Activated naive CD4-positive, alpha-beta T cell treated with anti-CD3 and anti-CD28 coated beads, Interleukin-2, amount 50 U/mL, for 24 hours (primary cell): Measurements from ENCODE around the gene KCNAB1.

Experiments
- H3K27ac Mint-ChIP-seq: one replicate; pipeline ENCODE4 v1.8.0; 2021; ENCODE audit warnings: mild to moderate bottlenecking, mixed read lengths
- H3K27me3 Mint-ChIP-seq: one replicate; pipeline ENCODE4 v1.8.0; 2021; ENCODE audit warnings: mixed read lengths
- H3K36me3 Mint-ChIP-seq: one replicate; pipeline ENCODE4 v1.8.0; 2021; ENCODE audit warnings: mixed read lengths
- H3K4me1 Mint-ChIP-seq: one replicate; pipeline ENCODE4 v1.8.0; 2021; ENCODE audit warnings: mixed read lengths
- H3K4me3 Mint-ChIP-seq: one replicate; pipeline ENCODE4 v1.8.0; 2021; ENCODE audit warnings: mild to moderate bottlenecking, mixed read lengths
- H3K9me3 Mint-ChIP-seq: one replicate; pipeline ENCODE4 v1.8.0; 2021; ENCODE audit warnings: mixed read lengths

The KCNAB1 gene

GRCh38 chr3:156516284-156516683 lies 395.9 kb downstream of the KCNAB1 start:
- Mint-ChIP-seq H3K36me3 (no peaks in the 10 kb centered on the region), H3K27ac (no peak overlapping the region)

GRCh38 chr3:156516961-156517360 lies 396.6 kb downstream of the KCNAB1 start:
- Mint-ChIP-seq H3K27ac (no peak overlapping the region), H3K9me3 (no peaks in the 10 kb centered on the region), H3K27me3 (no peaks in the 10 kb centered on the region), H3K4me3 (no peak overlapping the region), H3K36me3 (no peaks in the 10 kb centered on the region), H3K4me1 (peaks cover 6% of the 10 kb centered on the region)

More at GRCh38 chr3:156516284-156516683, 395.9 kb downstream of the KCNAB1 start:
- H3K4me3 Mint-ChIP-seq = no peak overlapping the region
- H3K27me3 Mint-ChIP-seq = peaks cover 1% of the 10 kb centered on the region
- H3K9me3 Mint-ChIP-seq = no peaks in the 10 kb centered on the region
- H3K4me1 Mint-ChIP-seq = peaks cover 10% of the 10 kb centered on the region

- Mint-ChIP-seq H3K36me3 (no peaks in the 10 kb centered on the region), H3K4me3 (no peak overlapping the region)
Measured at GRCh38 chr3:156518726-156519125, 398.3 kb downstream of the KCNAB1 start.

GRCh38 chr3:156519758-156520162 lies 399.4 kb downstream of the KCNAB1 start:
- no peaks in the 10 kb centered on the region for H3K9me3 Mint-ChIP-seq
- H3K4me3 Mint-ChIP-seq = no peak overlapping the region
- H3K27me3 Mint-ChIP-seq = peaks cover 2% of the 10 kb centered on the region
- H3K4me1 Mint-ChIP-seq = peaks cover 17% of the 10 kb centered on the region
- H3K27ac Mint-ChIP-seq = no peak overlapping the region
- H3K36me3 Mint-ChIP-seq = no peaks in the 10 kb centered on the region

More at GRCh38 chr3:156518726-156519125, 398.3 kb downstream of the KCNAB1 start:
- Mint-ChIP-seq H3K9me3 (no peaks in the 10 kb centered on the region), H3K27ac (no peak overlapping the region), H3K4me1 (peaks cover 7% of the 10 kb centered on the region), H3K27me3 (no peaks in the 10 kb centered on the region)

GRCh38 chr3:156522673-156523072 lies 402.3 kb downstream of the KCNAB1 start:
- peaks cover 2% of the 10 kb centered on the region for H3K27me3 Mint-ChIP-seq
- H3K9me3 Mint-ChIP-seq = no peaks in the 10 kb centered on the region
- no peak overlapping the region for H3K4me3 Mint-ChIP-seq
- H3K27ac Mint-ChIP-seq = no peak overlapping the region
- H3K36me3 Mint-ChIP-seq = no peaks in the 10 kb centered on the region
- H3K4me1 Mint-ChIP-seq = peaks cover 21% of the 10 kb centered on the region

- H3K9me3 Mint-ChIP-seq = no peaks in the 10 kb centered on the region
- peaks cover 2% of the 10 kb centered on the region for H3K36me3 Mint-ChIP-seq
- peaks cover 21% of the 10 kb centered on the region for H3K4me1 Mint-ChIP-seq
- peaks cover 2% of the 10 kb centered on the region for H3K27me3 Mint-ChIP-seq
- no peak overlapping the region for H3K27ac Mint-ChIP-seq
- no peak overlapping the region for H3K4me3 Mint-ChIP-seq
Measured at GRCh38 chr3:156525808-156526207, 405.4 kb downstream of the KCNAB1 start.

- H3K4me3 Mint-ChIP-seq = no peak overlapping the region
- H3K4me1 Mint-ChIP-seq = peaks cover 21% of the 10 kb centered on the region
- no peak overlapping the region for H3K27ac Mint-ChIP-seq
- peaks cover 5% of the 10 kb centered on the region for H3K36me3 Mint-ChIP-seq
- no peaks in the 10 kb centered on the region for H3K9me3 Mint-ChIP-seq
- H3K27me3 Mint-ChIP-seq = peaks cover 2% of the 10 kb centered on the region
Measured at GRCh38 chr3:156527060-156527459, 406.7 kb downstream of the KCNAB1 start.

- Mint-ChIP-seq H3K9me3 (no peaks in the 10 kb centered on the region), H3K36me3 (peaks cover 13% of the 10 kb centered on the region), H3K27ac (no peak overlapping the region), H3K27me3 (no peaks in the 10 kb centered on the region), H3K4me1 (peaks cover 4% of the 10 kb centered on the region), H3K4me3 (no peak overlapping the region)
Measured at GRCh38 chr3:156530980-156531379, 410.6 kb downstream of the KCNAB1 start.

GRCh38 chr3:156532730-156533129 lies 412.4 kb downstream of the KCNAB1 start:
- H3K4me1 Mint-ChIP-seq = peaks cover 4% of the 10 kb centered on the region
- H3K27ac Mint-ChIP-seq = no peak overlapping the region
- H3K36me3 Mint-ChIP-seq = peaks cover 15% of the 10 kb centered on the region
- H3K27me3 Mint-ChIP-seq = no peaks in the 10 kb centered on the region
- no peaks in the 10 kb centered on the region for H3K9me3 Mint-ChIP-seq
- H3K4me3 Mint-ChIP-seq = no peak overlapping the region

- peaks cover 4% of the 10 kb centered on the region for H3K4me1 Mint-ChIP-seq
- no peaks in the 10 kb centered on the region for H3K27me3 Mint-ChIP-seq
- peaks cover 15% of the 10 kb centered on the region for H3K36me3 Mint-ChIP-seq
- no peak overlapping the region for H3K4me3 Mint-ChIP-seq
- no peak overlapping the region for H3K27ac Mint-ChIP-seq
- H3K9me3 Mint-ChIP-seq = no peaks in the 10 kb centered on the region
Measured at GRCh38 chr3:156533205-156533604, 412.8 kb downstream of the KCNAB1 start.

- H3K36me3 Mint-ChIP-seq = peaks cover 13% of the 10 kb centered on the region
- peaks cover 4% of the 10 kb centered on the region for H3K4me1 Mint-ChIP-seq
- H3K9me3 Mint-ChIP-seq = no peaks in the 10 kb centered on the region
- H3K27me3 Mint-ChIP-seq = no peaks in the 10 kb centered on the region
- no peak overlapping the region for H3K27ac Mint-ChIP-seq
- no peak overlapping the region for H3K4me3 Mint-ChIP-seq
Measured at GRCh38 chr3:156535162-156535627, 414.8 kb downstream of the KCNAB1 start.

- no peaks in the 10 kb centered on the region for H3K27me3 Mint-ChIP-seq
- H3K4me1 Mint-ChIP-seq = peaks cover 4% of the 10 kb centered on the region
- no peaks in the 10 kb centered on the region for H3K9me3 Mint-ChIP-seq
- H3K36me3 Mint-ChIP-seq = peaks cover 13% of the 10 kb centered on the region
- no peak overlapping the region for H3K27ac Mint-ChIP-seq
- no peak overlapping the region for H3K4me3 Mint-ChIP-seq
Measured at GRCh38 chr3:156535798-156536197, 415.4 kb downstream of the KCNAB1 start.

GRCh38 chr3:156536524-156537316 lies 416.3 kb downstream of the KCNAB1 start:
- Mint-ChIP-seq H3K4me1 (peaks cover 4% of the 10 kb centered on the region), H3K27me3 (no peaks in the 10 kb centered on the region), H3K9me3 (no peaks in the 10 kb centered on the region), H3K27ac (peak overlapping the region; percentile 43), H3K4me3 (no peak overlapping the region), H3K36me3 (peaks cover 12% of the 10 kb centered on the region)

GRCh38 chr3:156539051-156539450 lies 418.7 kb downstream of the KCNAB1 start:
- H3K4me3 Mint-ChIP-seq = no peak overlapping the region
- no peaks in the 10 kb centered on the region for H3K27me3 Mint-ChIP-seq
- H3K4me1 Mint-ChIP-seq = peaks cover 4% of the 10 kb centered on the region
- no peaks in the 10 kb centered on the region for H3K9me3 Mint-ChIP-seq
- H3K27ac Mint-ChIP-seq = no peak overlapping the region
- peaks cover 14% of the 10 kb centered on the region for H3K36me3 Mint-ChIP-seq

GRCh38 chr3:156539802-156540201 lies 419.4 kb downstream of the KCNAB1 start:
- no peak overlapping the region for H3K27ac Mint-ChIP-seq
- no peak overlapping the region for H3K4me3 Mint-ChIP-seq
- peaks cover 14% of the 10 kb centered on the region for H3K36me3 Mint-ChIP-seq
- peaks cover 8% of the 10 kb centered on the region for H3K4me1 Mint-ChIP-seq
- H3K27me3 Mint-ChIP-seq = no peaks in the 10 kb centered on the region
- H3K9me3 Mint-ChIP-seq = no peaks in the 10 kb centered on the region

- H3K4me1 Mint-ChIP-seq = peaks cover 25% of the 10 kb centered on the region
- no peaks in the 10 kb centered on the region for H3K27me3 Mint-ChIP-seq
- H3K27ac Mint-ChIP-seq = no peak overlapping the region
- H3K36me3 Mint-ChIP-seq = peaks cover 10% of the 10 kb centered on the region
- no peaks in the 10 kb centered on the region for H3K9me3 Mint-ChIP-seq
- no peak overlapping the region for H3K4me3 Mint-ChIP-seq
Measured at GRCh38 chr3:156542101-156543042, 422.0 kb downstream of the KCNAB1 start.
